ENCODE measurements around the gene ZNF512B.

The ZNF512B gene

GRCh38 chr20:63951398-63952209, 18.1 kb downstream of the ZNF512B start:
- no peak for DNase-seq (ENCODE audit: insufficient read length, low spot score)
- no peak for FAIRE-seq

- DNase-seq (ENCODE audit: insufficient read length, low spot score) = no peak
- peak; percentile 33 for FAIRE-seq
Measured at GRCh38 chr20:63950701-63951397, 18.9 kb downstream of the ZNF512B start.

- DNase-seq (ENCODE audit: insufficient read length, low spot score) (no peak), FAIRE-seq (no peak)
Measured at GRCh38 chr20:63947638-63948456, 21.9 kb downstream of the ZNF512B start.

GRCh38 chr20:63946986-63947637, 22.6 kb downstream of the ZNF512B start:
- DNase-seq (ENCODE audit: insufficient read length, low spot score) = no peak
- no peak for FAIRE-seq

- DNase-seq (ENCODE audit: insufficient read length, low spot score) = no peak
- peak; percentile 52 for FAIRE-seq
Measured at GRCh38 chr20:63945921-63946920, 23.5 kb downstream of the ZNF512B start.

- DNase-seq (ENCODE audit: insufficient read length, low spot score) = no peak
- peak; percentile 79 for FAIRE-seq
Measured at GRCh38 chr20:63945031-63945658, 24.6 kb downstream of the ZNF512B start.

GRCh38 chr20:63944078-63944941, 25.4 kb downstream of the ZNF512B start:
- FAIRE-seq (peak; percentile 74), DNase-seq (ENCODE audit: insufficient read length, low spot score) (no peak)

- no peak for FAIRE-seq
- DNase-seq (ENCODE audit: insufficient read length, low spot score) = no peak
Measured at GRCh38 chr20:63943808-63944077, 26.0 kb downstream of the ZNF512B start.

- FAIRE-seq (peak; percentile 78), DNase-seq (ENCODE audit: insufficient read length, low spot score) (no peak)
Measured at GRCh38 chr20:63942969-63943807, 26.5 kb downstream of the ZNF512B start.

- DNase-seq (ENCODE audit: insufficient read length, low spot score) (no peak), FAIRE-seq (peak; percentile 78)
Measured at GRCh38 chr20:63942250-63942951, 27.3 kb downstream of the ZNF512B start.

- no peak for DNase-seq (ENCODE audit: insufficient read length, low spot score)
Measured at GRCh38 chr20:63941282-63942081, 28.2 kb downstream of the ZNF512B start.

GRCh38 chr20:63940472-63941266, 29.1 kb downstream of the ZNF512B start:
- FAIRE-seq (peak; percentile 44), DNase-seq (ENCODE audit: insufficient read length, low spot score) (no peak)

More at GRCh38 chr20:63941282-63942081, 28.2 kb downstream of the ZNF512B start:
- peak; percentile 86 for FAIRE-seq

GRCh38 chr20:63940071-63940471, 29.7 kb downstream of the ZNF512B start:
- FAIRE-seq (peak; percentile 73), DNase-seq (ENCODE audit: insufficient read length, low spot score) (no peak)

- DNase-seq (ENCODE audit: insufficient read length, low spot score) (no peak), FAIRE-seq (no peak)
Measured at GRCh38 chr20:63939061-63939935, 30.4 kb downstream of the ZNF512B start.
